NB4 (cell line): ENCODE data around the gene CELA2B.
A peak's percentile ranks its signal among the peaks of the same experiment; 100 is the strongest.
"Not testable (repeated sequence)": the region's sequence is repeated elsewhere in the genome, so short reads cannot be mapped to it uniquely, and the experiment has no call there.

Experiments used
- DNase-seq: peaks from one replicate; pipeline ENCODE4 v3.0.0; 2010; ENCODE audit warnings: low read depth
- H3K4me3 ChIP-seq: one replicate; pipeline ENCODE4 v1.5.1; 2011; ENCODE audit warnings: mild to moderate bottlenecking, low read depth, low read length, moderate library complexity
- CTCF ChIP-seq: IDR thresholded peaks from one replicate; pipeline ENCODE4 v1.5.1; 2012; ENCODE audit warnings: low read depth, low read length
- MYC ChIP-seq: IDR thresholded peaks from 2 replicates; pipeline ENCODE4 v1.6.1; 2011; ENCODE audit warnings: low read depth, low read length
- POLR2A ChIP-seq: IDR thresholded peaks from 2 replicates; pipeline ENCODE4 v1.6.1; 2011; ENCODE audit warnings: mild to moderate bottlenecking; ENCODE audit not compliant: insufficient read length; ENCODE audit errors: extremely low read depth
- TF ChIP-seq, protein P1 (sequence below): IDR thresholded peaks from 2 replicates; pipeline ENCODE4 v1.6.1; 2011; ENCODE audit warnings: low read depth, low read length

CELA2B gene

GRCh38 chr1:15465674-15466073 lies 10.2 kb upstream of the CELA2B start:
- peak; percentile 50 for DNase-seq
- H3K4me3 ChIP-seq: no peak overlapping the region
- TF ChIP-seq POLR2A: no peak
- TF ChIP-seq MYC: no peak
- no peak for TF ChIP-seq CTCF
- TF ChIP-seq, protein P1, sequence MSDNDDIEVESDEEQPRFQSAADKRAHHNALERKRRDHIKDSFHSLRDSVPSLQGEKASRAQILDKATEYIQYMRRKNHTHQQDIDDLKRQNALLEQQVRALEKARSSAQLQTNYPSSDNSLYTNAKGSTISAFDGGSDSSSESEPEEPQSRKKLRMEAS: no peak

- not testable (repeated sequence) for H3K4me3 ChIP-seq, DNase-seq
Observed at GRCh38 chr1:15466955-15467625, 8.8 kb upstream of the CELA2B start.

GRCh38 chr1:15468145-15468544 lies 7.8 kb upstream of the CELA2B start:
- DNase-seq: no peak
- no peak overlapping the region for H3K4me3 ChIP-seq

DNA sequence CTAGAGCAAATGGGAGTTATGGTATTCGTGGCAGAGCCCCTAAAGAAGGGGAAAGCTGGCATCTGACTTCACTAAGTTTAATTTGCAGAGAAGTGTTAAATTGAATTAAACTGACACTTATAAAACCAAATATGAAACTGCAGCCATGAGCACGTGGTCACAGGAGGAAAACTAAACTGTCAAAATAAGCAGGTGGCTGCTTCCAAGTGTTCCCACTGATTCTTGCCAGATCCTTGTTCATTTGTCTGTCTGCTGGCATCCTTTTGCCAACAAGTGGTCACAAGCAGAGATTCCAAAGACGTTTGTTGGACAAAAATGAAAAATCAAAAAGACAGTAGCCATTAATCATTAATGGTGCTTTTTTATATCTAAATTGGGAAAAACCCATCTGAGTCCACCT lies 6.5 kb upstream of the CELA2B start:
- DNase-seq: no peak
- TF ChIP-seq, protein P1: 0 out of 2 replicates have a peak, but pooled peaks have one; percentile 19
- TF ChIP-seq CTCF (no peak), MYC (no peak), POLR2A (no peak)

More at GRCh38 chr1:15468145-15468544, 7.8 kb upstream of the CELA2B start:
- TF ChIP-seq, protein P1: no peak
- TF ChIP-seq POLR2A (no peak), CTCF (no peak), MYC (no peak)

GRCh38 chr1:15469821-15470448 lies 6.0 kb upstream of the CELA2B start:
- H3K4me3 ChIP-seq, DNase-seq: not testable (repeated sequence)

More for the DNA sequence above, 6.5 kb upstream of the CELA2B start:
- H3K4me3 ChIP-seq: no peak overlapping the region

GRCh38 chr1:15471067-15471466 lies 4.8 kb upstream of the CELA2B start:
- DNase-seq, H3K4me3 ChIP-seq: not testable (repeated sequence)

DNA sequence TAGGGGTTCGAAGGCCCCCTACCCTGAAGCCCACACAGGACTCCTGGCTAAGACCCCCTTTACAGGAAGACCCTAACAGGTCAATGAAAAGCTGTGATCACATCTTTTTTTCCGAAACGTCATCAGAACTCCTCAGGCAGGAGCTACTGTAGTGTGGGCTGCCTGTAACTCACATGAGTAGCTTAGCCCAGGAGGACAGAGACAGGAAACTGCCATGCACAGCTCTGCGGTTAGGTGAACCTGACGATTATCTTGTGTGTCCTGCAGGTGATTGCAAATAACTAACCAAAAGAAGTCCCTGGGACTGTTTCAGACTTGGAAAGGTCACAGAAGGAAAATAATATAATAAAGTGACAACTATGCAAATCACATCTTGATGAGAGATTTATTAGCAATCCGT lies 4.2 kb upstream of the CELA2B start:
- not testable (repeated sequence) for DNase-seq, H3K4me3 ChIP-seq

DNA sequence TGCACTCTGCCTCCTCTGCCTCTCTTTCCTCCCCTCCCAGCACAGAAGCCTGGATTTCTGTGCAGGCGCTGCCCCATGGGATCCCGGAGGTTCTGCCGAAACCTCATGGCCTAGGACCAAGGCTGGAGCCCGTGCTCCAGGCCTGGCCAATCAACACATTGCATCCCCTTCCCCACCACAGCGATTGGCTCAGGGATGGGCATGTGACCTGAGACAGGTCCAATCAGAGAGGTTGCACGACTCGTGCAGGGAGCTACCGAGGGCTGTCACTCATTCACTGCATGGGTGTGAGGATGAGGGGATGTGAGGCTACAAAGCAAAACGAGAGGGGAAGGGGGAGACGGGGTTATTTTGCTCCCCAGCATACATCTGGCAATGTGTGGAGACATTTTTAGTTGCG lies 3.3 kb upstream of the CELA2B start:
- DNase-seq: no peak
- TF ChIP-seq MYC (no peak), CTCF (no peak), POLR2A (no peak)
- TF ChIP-seq, protein P1: no peak
- H3K4me3 ChIP-seq: no peak overlapping the region
